Caco-2 (cell line): ENCODE measurements around the gene NDUFB8. TPM values are rescaled to one million over a fixed set of nuclear protein-coding genes. Genes with fewer than 3 reads are reported as not detected.

Experiments
- BruUV-seq: library from RNA; stranded (reverse); fragments of 400-500 nt; replicated peaks from 2 replicates; lab custom pipeline; 2021; lab: Mats Ljungman, UMichigan
- CTCF ChIA-PET: fragments of 300-600 bp; sonication (Branson Sonifier 250); formaldehyde crosslinking; loops from one replicate; lab custom pipeline; 2022; ENCODE audit warnings: antibody characterized with exemption; lab: Charles Lee
- POLR2A ChIA-PET: fragments of 300-600 bp; sonication (Branson Sonifier 250); formaldehyde crosslinking; loops from one replicate; lab custom pipeline; 2022; ENCODE audit warnings: antibody characterized with exemption; lab: Charles Lee
- DNase-seq, 2 experiments: peaks; one replicate each; pipeline versions ENCODE4 v3.0.0 to v3.0.0-alpha.2; 2020 to 2022
- H3K27me3 ChIP-seq: replicated peaks from 2 replicates; pipeline ENCODE4 v1.6.0; 2011; ENCODE audit warnings: low read length; ENCODE audit not compliant: control insufficient read depth, insufficient read depth
- H3K36me3 ChIP-seq: 2 replicates; pipeline ENCODE4 v1.5.1; 2011; ENCODE audit warnings: low read length; ENCODE audit not compliant: control insufficient read depth, insufficient read depth
- H3K4me1 ChIP-seq: fragments of 250-450 bp; sonication (Bioruptor Pico); 2 replicates; pipeline ENCODE4 v1.5.1; 2020; ENCODE audit warnings: mild to moderate bottlenecking
- H3K4me3 ChIP-seq: 2 replicates; pipeline ENCODE4 v1.5.1; 2011; ENCODE audit warnings: low read depth, mild to moderate bottlenecking, control low read depth, low read length
- H3K9me3 ChIP-seq: fragments of 250-450 bp; sonication (Bioruptor Pico); 2 replicates; pipeline ENCODE4 v1.5.1; 2020; ENCODE audit warnings: mild to moderate bottlenecking, moderate library complexity
- H3K27ac Mint-ChIP-seq: one replicate; pipeline ENCODE4 v1.8.0; 2022; ENCODE audit warnings: mixed read lengths; ENCODE audit not compliant: unreplicated experiment
- H3K27me3 Mint-ChIP-seq: one replicate; pipeline ENCODE4 v1.8.0; 2022; ENCODE audit warnings: mixed read lengths; ENCODE audit not compliant: insufficient read depth, unreplicated experiment
- H3K36me3 Mint-ChIP-seq: one replicate; pipeline ENCODE4 v1.8.0; 2022; ENCODE audit warnings: mild to moderate bottlenecking, mixed read lengths; ENCODE audit not compliant: insufficient read depth, unreplicated experiment
- H3K4me1 Mint-ChIP-seq: one replicate; pipeline ENCODE4 v1.8.0; 2022; ENCODE audit warnings: low read depth, mixed read lengths; ENCODE audit not compliant: unreplicated experiment
- H3K4me3 Mint-ChIP-seq: one replicate; pipeline ENCODE4 v1.8.0; 2022; ENCODE audit warnings: mild to moderate bottlenecking, moderate library complexity, mixed read lengths; ENCODE audit not compliant: unreplicated experiment
- H3K9me3 Mint-ChIP-seq: one replicate; pipeline ENCODE4 v1.8.0; 2022; ENCODE audit warnings: mixed read lengths; ENCODE audit not compliant: unreplicated experiment
- CTCF ChIP-seq, 2 experiments: fragments of 200-600 bp in 1 of 2; IDR thresholded peaks; 1 replicate in 1 of 2; 2 replicates in 1 of 2; pipeline versions ENCODE4 v1.5.1 to v1.8.0; 2011 to 2022; ENCODE audit warnings: antibody characterized with exemption in 1 of 2, control low read depth in 1 of 2, inconsistent platforms in 1 of 2, low read depth in 1 of 2, low read length in 1 of 2, mild to moderate bottlenecking in 1 of 2, moderate library complexity in 1 of 2; ENCODE audit not compliant: insufficient read depth in 1 of 2, severe bottlenecking in 1 of 2, unreplicated experiment in 1 of 2
- intact Hi-C: fragments of 100-400 bp; cut with micrococcal nuclease; formaldehyde crosslinking; loops from one replicate; pipeline ENCODE4 v1.10.0; 2022; ENCODE audit not compliant: unreplicated experiment
- total RNA-seq: library from RNA; stranded (reverse); gene quantifications from 2 replicates; pipeline ENCODE4 v1.2.3, GENCODE V29; 2022

NDUFB8 gene
- total RNA-seq, 1 experiment from 2014 or later = 249 TPM

- ChIA-PET CTCF (interaction anchor here (0.7 to 1.9 kb wide), 3 partner anchors 19 to 362 kb away, joined by 3 to 10 read pairs (median 6); partner anchors contain the start of gene HIF1AN), POLR2A (interaction anchor here (0.6 kb wide), 1 partner anchor 858 kb away, joined by 4 read pairs; the partner anchor contains the start of gene ENTPD7)
- TF ChIP-seq CTCF (IDR thresholded peaks at IDR 0.05; ENCODE audit: insufficient read depth in 1 of 2, low read depth in 1 of 2, low read length in 1 of 2, severe bottlenecking in 1 of 2, unreplicated experiment in 1 of 2) = no peak
- Histone ChIP-seq H3K4me3 (no peak overlapping the region), H3K36me3 (no peaks in the 10 kb centered on the region), H3K9me3 (no peaks in the 10 kb centered on the region), H3K4me1 (peaks cover 10% of the 10 kb centered on the region), H3K27me3 (no peaks in the 10 kb centered on the region)
- H3K4me3 Mint-ChIP-seq = no peak overlapping the region
- no peak for DNase-seq
- H3K36me3 Mint-ChIP-seq = no peaks in the 10 kb centered on the region
- H3K9me3 Mint-ChIP-seq = no peaks in the 10 kb centered on the region
- no TSS peak for BruUV-seq
- H3K27me3 Mint-ChIP-seq = no peaks in the 10 kb centered on the region
- intact Hi-C loops = no loop called here
- no peaks in the 10 kb centered on the region for H3K4me1 Mint-ChIP-seq
- no peak overlapping the region for H3K27ac Mint-ChIP-seq
Observed at GRCh38 chr10:100516847-100517246, 12.8 kb downstream of the NDUFB8 start.

GRCh38 chr10:100515612-100516011, 14.1 kb downstream of the NDUFB8 start:
- H3K36me3 ChIP-seq = no peaks in the 10 kb centered on the region
- peaks cover 10% of the 10 kb centered on the region for H3K4me1 ChIP-seq
- no peak overlapping the region for H3K4me3 ChIP-seq
- no peak overlapping the region for H3K4me3 Mint-ChIP-seq
- no peaks in the 10 kb centered on the region for H3K4me1 Mint-ChIP-seq
- no peaks in the 10 kb centered on the region for H3K9me3 ChIP-seq
- no peaks in the 10 kb centered on the region for H3K27me3 ChIP-seq
- no peak for DNase-seq
- no TSS peak for BruUV-seq
- no peaks in the 10 kb centered on the region for H3K9me3 Mint-ChIP-seq
- H3K27me3 Mint-ChIP-seq = no peaks in the 10 kb centered on the region
- ChIA-PET POLR2A (no interaction called here), CTCF (interaction anchor here (1.9 kb wide), 1 partner anchor 20 kb away, joined by 6 read pairs; the partner anchor contains the start of gene HIF1AN)
- no peaks in the 10 kb centered on the region for H3K36me3 Mint-ChIP-seq
- intact Hi-C loops = no loop called here
- TF ChIP-seq CTCF (IDR thresholded peaks at IDR 0.05; ENCODE audit: insufficient read depth in 1 of 2, low read depth in 1 of 2, low read length in 1 of 2, severe bottlenecking in 1 of 2, unreplicated experiment in 1 of 2) = no peak
- H3K27ac Mint-ChIP-seq = no peak overlapping the region

- H3K36me3 Mint-ChIP-seq = no peaks in the 10 kb centered on the region
- no peaks in the 10 kb centered on the region for H3K9me3 ChIP-seq
- H3K9me3 Mint-ChIP-seq = no peaks in the 10 kb centered on the region
- no peaks in the 10 kb centered on the region for H3K27me3 ChIP-seq
- no peak overlapping the region for H3K4me3 ChIP-seq
- TF ChIP-seq CTCF (IDR thresholded peaks at IDR 0.05; ENCODE audit: insufficient read depth in 1 of 2, low read depth in 1 of 2, low read length in 1 of 2, severe bottlenecking in 1 of 2, unreplicated experiment in 1 of 2) = no peak
- intact Hi-C loops = no loop called here
- no peak overlapping the region for H3K27ac Mint-ChIP-seq
- no peaks in the 10 kb centered on the region for H3K27me3 Mint-ChIP-seq
- peaks cover 10% of the 10 kb centered on the region for H3K4me1 ChIP-seq
- DNase-seq = no peak
- CTCF ChIA-PET = interaction anchor here (0.6 to 5.0 kb wide), 4 partner anchors 8 to 65 kb away, joined by 3 to 37 read pairs (median 4); partner anchors contain the start of gene HIF1AN
- no peak overlapping the region for H3K4me3 Mint-ChIP-seq
- no peaks in the 10 kb centered on the region for H3K4me1 Mint-ChIP-seq
- no peaks in the 10 kb centered on the region for H3K36me3 ChIP-seq
- BruUV-seq = no TSS peak
- POLR2A ChIA-PET = no interaction called here
Observed at GRCh38 chr10:100510533-100511308, 18.9 kb downstream of the NDUFB8 start.
